Nephron progenitor cell (in vitro differentiated cells): ENCODE measurements around the gene GLE1.

Experiments
- DNase-seq: peaks from one replicate; pipeline ENCODE4 v3.0.0; 2021
- H3K27ac Mint-ChIP-seq: 2 replicates; pipeline ENCODE4 v1.8.0; 2021; ENCODE audit warnings: mild to moderate bottlenecking, moderate library complexity, mixed read lengths
- H3K27me3 Mint-ChIP-seq: 2 replicates; pipeline ENCODE4 v1.8.0; 2021; ENCODE audit warnings: mild to moderate bottlenecking, low read depth, mixed read lengths; ENCODE audit not compliant: poor library complexity
- H3K36me3 Mint-ChIP-seq: 2 replicates; pipeline ENCODE4 v1.8.0; 2021; ENCODE audit warnings: low read depth, mixed read lengths
- H3K4me1 Mint-ChIP-seq: 2 replicates; pipeline ENCODE4 v1.8.0; 2021; ENCODE audit warnings: mixed read lengths
- H3K4me3 Mint-ChIP-seq: 2 replicates; pipeline ENCODE4 v1.8.0; 2021; ENCODE audit warnings: mild to moderate bottlenecking, moderate library complexity, mixed read lengths
- H3K9me3 Mint-ChIP-seq: 2 replicates; pipeline ENCODE4 v1.8.0; 2021; ENCODE audit warnings: mild to moderate bottlenecking, moderate library complexity, mixed read lengths
- CTCF ChIP-seq: fragments of 200-600 bp; sonication (generic); IDR thresholded peaks from 2 replicates; pipeline ENCODE4 v1.5.0; 2021; ENCODE audit warnings: antibody characterized with exemption

Gene GLE1

GRCh38 chr9:128504485-128505413 is at the start of gene GLE1:
Gene GLE1, plus strand, starts transcription at chr9:128504719. Its CDS starts 87 bp downstream, at chr9:128504806.
- no peaks in the 10 kb centered on the region for H3K9me3 Mint-ChIP-seq
- H3K4me1 Mint-ChIP-seq: peaks cover 28% of the 10 kb centered on the region
- TF ChIP-seq CTCF: no peak
- H3K27me3 Mint-ChIP-seq: no peaks in the 10 kb centered on the region
- H3K36me3 Mint-ChIP-seq: peaks cover 33% of the 10 kb centered on the region
- H3K4me3 Mint-ChIP-seq: peak within 1 kb of the TSS; percentile 100
- DNase-seq: peak; percentile 99
- peak within 1 kb of the TSS; percentile 99 for H3K27ac Mint-ChIP-seq

GRCh38 chr9:128454991-128455390 is 49.5 kb upstream of the GLE1 start:
- H3K27me3 Mint-ChIP-seq: peaks cover 7% of the 10 kb centered on the region
- DNase-seq: no peak
- TF ChIP-seq CTCF: no peak
- H3K4me1 Mint-ChIP-seq: peaks cover 30% of the 10 kb centered on the region
- H3K27ac Mint-ChIP-seq: no peak overlapping the region
- peak overlapping the region; percentile 84 for H3K4me3 Mint-ChIP-seq
- peaks cover 10% of the 10 kb centered on the region for H3K36me3 Mint-ChIP-seq
- no peaks in the 10 kb centered on the region for H3K9me3 Mint-ChIP-seq

- H3K27me3 Mint-ChIP-seq: peaks cover 7% of the 10 kb centered on the region
- peaks cover 30% of the 10 kb centered on the region for H3K4me1 Mint-ChIP-seq
- peaks cover 20% of the 10 kb centered on the region for H3K36me3 Mint-ChIP-seq
Observed at GRCh38 chr9:128455849-128456612, 48.5 kb upstream of the GLE1 start, which contains the start of gene ODF2. Gene ODF2, plus strand, starts transcription at chr9:128456006. Its CDS starts 86 bp downstream, at chr9:128456092.

GRCh38 chr9:128456613-128457061 is 47.9 kb upstream of the GLE1 start:
- H3K9me3 Mint-ChIP-seq: no peaks in the 10 kb centered on the region
- H3K27me3 Mint-ChIP-seq: peaks cover 7% of the 10 kb centered on the region
- TF ChIP-seq CTCF: no peak
- H3K4me1 Mint-ChIP-seq: peaks cover 30% of the 10 kb centered on the region
- peaks cover 26% of the 10 kb centered on the region for H3K36me3 Mint-ChIP-seq
- H3K27ac Mint-ChIP-seq: peak overlapping the region; percentile 64
- peak overlapping the region; percentile 88 for H3K4me3 Mint-ChIP-seq
- peak; percentile 72 for DNase-seq

More at GRCh38 chr9:128455849-128456612, 48.5 kb upstream of the GLE1 start, which contains the start of gene ODF2:
- TF ChIP-seq CTCF: no peak
- H3K9me3 Mint-ChIP-seq: no peaks in the 10 kb centered on the region
- H3K4me3 Mint-ChIP-seq: peak within 1 kb of the TSS; percentile 88
- peak within 1 kb of the TSS; percentile 95 for H3K27ac Mint-ChIP-seq
- DNase-seq: peak; percentile 99

- Mint-ChIP-seq H3K27ac (no peak overlapping the region), H3K4me1 (peaks cover 30% of the 10 kb centered on the region), H3K4me3 (peak overlapping the region; percentile 88), H3K27me3 (peaks cover 7% of the 10 kb centered on the region), H3K9me3 (no peaks in the 10 kb centered on the region), H3K36me3 (peaks cover 32% of the 10 kb centered on the region)
- peak; percentile 23 for DNase-seq
- no peak for TF ChIP-seq CTCF
Observed at GRCh38 chr9:128457207-128457606, 47.3 kb upstream of the GLE1 start.
